Stimulated activated CD4-positive, alpha-beta T cell treated with anti-CD3 and anti-CD28 coated beads, Interleukin-1b, Interleukin-23, amount 100 ng/mL, for 1 hour (primary cell): Measurements from ENCODE around the gene THEMIS2.
"Not testable (repeated sequence)": the region's sequence is repeated elsewhere in the genome, so short reads cannot be mapped to it uniquely, and the experiment has no call there.

ENCODE experiments used
- DNase-seq, 2 donors: peaks; one replicate each; pipeline ENCODE4 v3.0.0-alpha.2; 2020; ENCODE audit warnings: low read depth in 2 of 2

Gene THEMIS2

DNA sequence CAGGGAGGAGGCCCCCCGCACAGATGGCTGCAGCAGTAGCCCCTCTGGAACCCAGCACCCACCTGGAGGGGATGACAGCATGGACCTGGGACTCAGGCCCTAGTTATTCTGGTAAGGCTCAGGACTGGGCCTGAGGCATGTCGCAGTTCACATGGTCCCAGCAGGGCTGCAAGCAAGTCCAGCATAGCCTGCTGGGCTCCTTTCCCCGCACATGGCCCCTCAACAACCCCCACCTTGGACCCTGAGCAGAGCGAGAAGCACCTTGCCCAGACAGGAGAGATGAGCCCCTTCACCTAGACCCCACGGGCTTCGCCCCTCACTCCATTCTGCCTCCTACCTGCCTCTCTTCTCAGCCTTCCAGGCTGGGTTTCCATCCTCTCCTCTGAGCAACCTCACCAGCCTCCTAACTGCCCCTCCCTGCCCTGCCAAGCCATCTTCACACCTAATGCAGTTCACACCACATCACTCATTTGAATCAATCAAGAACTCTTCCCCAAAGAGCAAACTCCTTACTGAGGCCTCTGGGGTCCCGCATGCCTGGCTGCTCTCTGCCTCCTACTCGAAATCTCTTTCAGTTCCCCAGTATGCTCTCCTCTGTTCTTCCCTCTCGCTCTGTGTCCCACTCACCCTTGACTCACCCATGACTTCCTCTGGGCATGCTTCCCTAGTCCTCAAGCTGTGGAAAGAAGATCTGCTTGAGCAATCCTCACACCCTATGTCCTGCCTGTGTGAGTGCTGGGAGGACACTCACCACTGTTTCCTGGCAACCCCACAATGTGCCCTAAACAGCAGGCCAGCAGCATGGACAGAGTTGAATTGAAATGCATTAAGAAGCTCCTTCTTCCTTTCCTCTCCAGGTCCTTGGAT is 9.4 kb upstream of the THEMIS2 start:
- no peak for DNase-seq

DNA sequence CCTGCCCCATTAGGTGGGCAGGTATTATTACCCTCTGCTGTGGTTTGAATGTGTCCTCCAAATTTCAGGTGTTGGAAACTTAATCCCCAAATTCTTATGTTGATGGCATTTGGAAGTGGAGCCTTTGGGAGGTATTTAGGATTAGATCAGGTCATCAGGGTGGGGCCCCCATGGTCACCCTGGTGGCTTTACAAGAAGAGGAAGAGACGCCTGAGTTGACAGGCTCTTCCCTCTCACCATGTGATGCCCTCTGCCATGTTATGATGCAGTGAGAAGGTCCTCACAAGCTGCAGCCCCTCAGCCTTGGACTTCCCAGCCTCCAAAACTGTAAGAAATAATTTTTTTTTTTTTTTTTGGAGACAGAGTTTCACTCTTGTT is 8.8 kb upstream of the THEMIS2 start:
- DNase-seq, result no peak

DNA sequence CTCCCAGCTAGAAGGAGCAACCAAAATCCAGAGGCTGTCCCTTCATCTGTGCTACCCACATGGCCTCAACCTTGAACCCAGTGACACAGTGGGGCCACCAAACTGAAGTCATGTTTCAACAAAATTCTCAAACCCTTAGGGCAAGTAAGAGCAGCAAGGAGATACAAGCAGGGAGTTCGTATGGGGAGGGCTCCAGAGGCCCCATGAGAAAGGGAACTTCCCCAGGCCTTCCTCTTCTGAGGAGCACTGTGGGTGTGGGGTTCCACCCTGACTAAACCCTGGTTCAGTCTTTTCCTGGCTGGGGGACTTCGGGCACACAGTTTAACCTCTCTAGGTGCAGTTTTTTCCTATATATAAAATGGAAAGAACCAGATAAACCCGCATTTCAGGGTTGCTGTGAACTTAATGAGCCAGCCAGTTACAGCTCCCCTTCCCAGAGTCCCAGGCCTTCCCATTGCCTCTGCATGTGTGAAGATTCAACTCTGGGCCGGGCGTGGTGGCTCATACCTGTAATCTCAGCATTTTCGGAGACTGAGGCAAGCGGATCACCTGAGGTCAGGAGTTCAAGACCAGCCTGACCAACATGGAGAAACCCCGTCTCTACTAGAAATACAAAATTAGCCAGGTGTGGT is 8.0 kb upstream of the THEMIS2 start:
- DNase-seq, result no peak

DNA sequence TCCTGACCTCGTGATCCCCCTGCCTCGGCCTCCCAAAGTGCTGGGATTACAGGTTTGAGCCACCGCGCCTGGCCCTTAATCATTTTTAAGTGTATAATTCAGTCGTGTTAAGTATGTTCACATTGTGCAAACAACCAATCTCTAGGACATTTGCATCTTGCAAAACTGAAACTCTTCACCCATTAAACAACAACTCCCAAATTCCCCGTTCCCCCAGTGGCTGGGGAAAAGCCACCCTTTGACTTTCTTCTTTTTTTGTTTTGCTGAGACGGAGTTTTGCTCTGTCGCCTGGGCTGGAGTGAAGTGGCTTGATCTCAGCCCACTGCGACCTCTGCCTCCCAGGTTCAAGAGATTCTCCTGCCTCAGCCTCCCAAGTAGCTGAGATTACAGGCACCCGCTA is 6.5 kb upstream of the THEMIS2 start:
- DNase-seq, result no peak

- DNase-seq, result no peak
Observed at GRCh38 chr1:27868556-27868931, 3.8 kb upstream of the THEMIS2 start.

GRCh38 chr1:27868932-27869718 is 3.2 kb upstream of the THEMIS2 start:
- DNase-seq, result peak in 1 of 2 donors; percentile 41

DNA sequence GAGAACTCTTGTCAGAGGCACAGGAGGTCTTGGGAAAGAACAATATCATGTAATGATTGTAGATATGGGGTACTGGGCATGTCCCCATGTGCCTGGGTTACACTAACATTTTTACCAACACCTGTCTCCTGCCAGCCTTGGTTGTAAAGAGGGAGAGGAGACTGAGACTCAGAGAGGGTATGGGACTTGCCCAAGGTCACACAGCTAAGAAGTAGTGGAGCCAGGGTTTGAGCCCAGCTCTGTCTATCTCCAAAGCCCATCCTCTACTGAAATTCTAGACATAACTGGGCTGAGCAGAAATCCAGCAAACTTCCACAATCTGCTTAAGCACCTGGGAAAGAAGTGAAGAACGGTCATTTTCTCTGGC is 2.6 kb upstream of the THEMIS2 start:
- no peak for DNase-seq

- not testable (repeated sequence) for DNase-seq
Observed at GRCh38 chr1:27871076-27871475, 1.3 kb upstream of the THEMIS2 start.

GRCh38 chr1:27872802-27873551 is 633 bp downstream of the THEMIS2 start:
- no peak for DNase-seq

- no peak for DNase-seq
Observed at GRCh38 chr1:27873671-27874384, 1.5 kb downstream of the THEMIS2 start.

- DNase-seq, result no peak
Observed at GRCh38 chr1:27876341-27877114, 4.2 kb downstream of the THEMIS2 start.

DNA sequence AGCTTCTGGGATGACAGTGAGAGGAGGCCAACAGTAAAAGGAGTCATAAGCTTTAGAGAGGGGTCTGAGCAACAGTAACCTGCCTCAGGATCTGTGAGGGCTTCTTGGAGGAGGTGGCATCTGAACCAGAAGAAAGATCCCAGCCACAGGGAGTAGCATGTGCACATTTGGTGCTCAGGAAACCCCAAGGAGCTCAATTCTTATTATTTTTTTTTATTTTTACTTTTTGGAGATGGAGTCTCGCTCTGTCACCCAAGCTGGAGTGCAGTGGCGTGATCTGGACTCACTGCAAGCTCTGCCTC is 4.7 kb downstream of the THEMIS2 start:
- DNase-seq, result no peak

DNA sequence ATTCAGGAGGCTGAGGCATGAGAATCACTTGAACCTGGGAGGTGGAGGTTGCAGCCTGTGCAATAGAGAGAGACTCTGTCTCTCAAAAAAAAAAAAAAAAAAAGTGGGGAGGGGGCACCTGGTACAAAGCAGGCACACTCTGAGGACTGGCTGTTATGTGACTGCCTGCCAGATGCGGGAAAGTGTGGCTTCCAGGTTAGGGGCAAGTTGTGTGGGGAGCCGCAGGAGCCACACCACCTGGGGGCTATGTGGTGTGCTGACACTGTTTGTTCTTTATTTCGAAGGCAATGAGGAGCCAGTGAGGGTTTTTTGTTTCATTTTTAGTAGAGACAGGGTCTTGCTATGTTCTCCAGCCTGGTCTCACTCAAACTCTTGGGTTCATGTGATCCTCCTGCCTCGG is 5.7 kb downstream of the THEMIS2 start:
- no peak for DNase-seq

- no peak for DNase-seq
Observed at GRCh38 chr1:27878787-27879335, 6.5 kb downstream of the THEMIS2 start.

DNA sequence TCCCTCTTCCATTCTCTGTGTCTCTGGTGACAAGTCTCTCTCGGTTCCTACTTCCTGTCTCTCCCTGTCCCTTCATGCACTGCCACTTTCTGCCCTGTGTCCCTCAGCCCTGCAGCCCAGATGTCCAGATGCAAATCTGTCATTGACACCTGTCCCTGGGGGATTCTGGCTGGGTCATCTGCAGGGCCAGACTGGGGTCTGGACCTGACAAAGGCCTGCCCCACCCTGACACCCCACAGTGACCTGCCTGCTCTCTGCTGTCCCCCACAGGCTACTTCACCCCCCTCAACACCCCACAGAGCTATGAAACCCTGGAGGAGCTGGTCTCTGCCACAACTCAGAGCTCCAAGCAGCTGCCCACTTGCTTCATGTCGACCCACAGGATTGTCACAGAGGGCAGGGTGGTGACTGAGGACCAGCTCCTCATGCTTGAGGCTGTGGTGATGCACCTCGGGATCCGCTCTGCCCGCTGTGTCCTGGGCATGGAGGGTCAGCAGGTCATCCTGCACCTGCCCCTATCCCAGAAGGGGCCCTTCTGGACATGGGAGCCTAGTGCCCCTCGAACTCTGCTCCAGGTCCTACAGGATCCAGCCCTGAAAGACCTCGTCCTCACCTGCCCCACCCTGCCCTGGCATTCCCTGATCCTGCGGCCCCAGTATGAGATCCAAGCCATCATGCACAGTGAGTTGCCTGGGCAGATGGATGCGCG is 7.2 kb downstream of the THEMIS2 start:
- DNase-seq, result no peak

- DNase-seq, result no peak
Observed at GRCh38 chr1:27882543-27882903, 10.2 kb downstream of the THEMIS2 start.

- DNase-seq, result no peak
Observed at GRCh38 chr1:27883536-27883935, 11.2 kb downstream of the THEMIS2 start.

DNA sequence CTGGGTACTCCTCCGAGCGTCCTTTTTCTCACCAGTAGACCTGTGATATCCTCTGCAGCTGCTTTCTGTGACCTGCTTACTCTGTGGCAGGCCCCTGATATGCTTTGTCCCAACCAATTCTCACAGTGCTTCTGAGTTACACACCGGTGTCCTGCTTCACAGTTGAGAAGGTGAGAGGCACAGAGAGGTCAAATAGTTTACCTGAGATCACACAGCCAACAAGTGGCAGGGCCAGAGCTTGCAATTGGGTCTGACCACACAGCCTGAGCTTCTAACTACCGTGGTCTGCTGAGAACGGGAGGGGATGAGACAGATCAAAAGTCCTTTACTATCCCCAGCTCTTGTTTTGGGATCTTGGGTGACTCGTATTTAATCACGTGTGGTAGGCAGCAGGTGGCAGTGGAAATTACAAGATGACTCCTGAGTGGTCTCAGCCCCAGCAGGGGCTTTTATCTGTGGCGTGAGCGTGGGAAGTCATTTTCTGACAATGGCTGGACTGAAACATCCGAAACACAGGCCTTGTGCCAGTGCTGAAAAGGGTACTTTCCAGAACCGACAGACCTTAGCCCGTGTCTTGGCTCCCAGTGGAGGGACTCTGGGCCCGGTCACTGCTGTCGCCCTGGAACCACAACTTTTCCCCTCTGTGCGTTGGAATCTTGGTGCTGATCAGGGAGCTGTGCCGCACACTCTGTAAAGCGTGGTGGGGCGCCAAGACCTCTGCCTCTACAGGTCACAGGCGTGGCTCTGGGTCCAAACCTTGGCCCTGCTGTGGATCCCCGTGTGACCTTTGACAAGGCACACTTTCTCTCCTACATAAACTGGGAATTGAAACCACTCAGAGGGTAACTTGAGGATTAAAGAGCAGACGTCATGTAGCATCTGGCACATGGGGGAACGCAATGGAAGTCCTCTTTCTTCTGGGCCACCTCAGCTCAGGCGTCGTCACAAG is 11.9 kb downstream of the THEMIS2 start:
- DNase-seq, result no peak

DNA sequence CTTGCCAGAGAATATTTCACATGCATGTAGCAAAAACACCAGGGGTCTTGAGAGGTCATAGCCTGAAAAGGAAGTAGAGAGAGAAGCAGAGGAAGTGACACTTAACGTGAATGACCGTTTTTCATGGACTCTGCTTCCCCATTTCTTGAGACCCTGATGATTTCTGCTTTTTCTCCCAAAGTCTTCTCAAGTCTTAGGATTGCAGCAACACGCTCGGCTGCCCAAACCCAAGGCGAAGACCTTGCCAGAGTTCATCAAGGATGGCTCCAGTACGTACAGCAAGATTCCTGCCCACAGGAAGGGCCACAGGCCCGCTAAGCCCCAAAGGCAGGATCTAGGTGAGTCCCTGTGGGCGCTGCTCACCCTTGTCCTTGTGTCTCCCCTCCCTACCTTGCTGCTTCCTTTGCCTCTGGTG is 12.8 kb downstream of the THEMIS2 start:
- DNase-seq, result no peak
